GM23338 (cell line): ENCODE results near the gene PRODH2.

Experiments used
- CREB1 ChIP-seq: fragments of 250-450 bp; sonication (Bioruptor Pico); IDR thresholded peaks from 2 replicates; pipeline ENCODE4 v1.5.0; 2020; ENCODE audit warnings: low read depth, mild to moderate bottlenecking, moderate library complexity
- EZH2 ChIP-seq: fragments of 200-600 bp; sonication (generic); IDR thresholded peaks from one replicate; pipeline ENCODE4 v1.8.0; 2017; ENCODE audit warnings: antibody characterized with exemption, mild to moderate bottlenecking, low read depth; ENCODE audit not compliant: unreplicated experiment
- EZH2phosphoT487 ChIP-seq: fragments of 200-600 bp; sonication (generic); IDR thresholded peaks from one replicate; pipeline ENCODE4 v1.8.1; 2018; ENCODE audit warnings: antibody characterized with exemption; ENCODE audit not compliant: unreplicated experiment
- JUNB ChIP-seq: IDR thresholded peaks from one replicate; pipeline ENCODE4 v1.6.1; 2016; ENCODE audit warnings: antibody characterized with exemption; ENCODE audit not compliant: unreplicated experiment
- NANOG ChIP-seq: IDR thresholded peaks from 2 replicates; pipeline ENCODE4 v1.6.1; 2016; ENCODE audit warnings: antibody characterized with exemption, borderline replicate concordance
- POLR2AphosphoS5 ChIP-seq: IDR thresholded peaks from 2 replicates; pipeline ENCODE4 v1.6.1; 2016; ENCODE audit warnings: antibody characterized with exemption, low read depth
- ZNF331 ChIP-seq: fragments of 250-450 bp; sonication (Bioruptor Pico); IDR thresholded peaks from 2 replicates; pipeline ENCODE4 v1.5.0; 2020; ENCODE audit warnings: low read depth, mild to moderate bottlenecking, moderate library complexity
- TF ChIP-seq, protein P1 (sequence below), 2 experiments: fragments of 200-600 bp in 1 of 2; sonication (generic) in 1 of 2; conservative IDR thresholded peaks; 2 replicates each; pipeline versions ENCODE4 v1.5.1 to v1.6.1; 2016 to 2017; ENCODE audit warnings: antibody characterized with exemption in 2 of 2, low read depth in 2 of 2, mild to moderate bottlenecking in 2 of 2, moderate library complexity in 1 of 2
- TF ChIP-seq, protein P2 (sequence below): IDR thresholded peaks from one replicate; pipeline ENCODE4 v1.6.1; 2018; ENCODE audit warnings: antibody characterized with exemption; ENCODE audit not compliant: unreplicated experiment
- TF ChIP-seq, protein P3 (sequence below): fragments of 250-450 bp; sonication (Bioruptor Pico); IDR thresholded peaks from 2 replicates; pipeline ENCODE4 v1.5.0; 2020; ENCODE audit warnings: mild to moderate bottlenecking, moderate library complexity

DNA sequence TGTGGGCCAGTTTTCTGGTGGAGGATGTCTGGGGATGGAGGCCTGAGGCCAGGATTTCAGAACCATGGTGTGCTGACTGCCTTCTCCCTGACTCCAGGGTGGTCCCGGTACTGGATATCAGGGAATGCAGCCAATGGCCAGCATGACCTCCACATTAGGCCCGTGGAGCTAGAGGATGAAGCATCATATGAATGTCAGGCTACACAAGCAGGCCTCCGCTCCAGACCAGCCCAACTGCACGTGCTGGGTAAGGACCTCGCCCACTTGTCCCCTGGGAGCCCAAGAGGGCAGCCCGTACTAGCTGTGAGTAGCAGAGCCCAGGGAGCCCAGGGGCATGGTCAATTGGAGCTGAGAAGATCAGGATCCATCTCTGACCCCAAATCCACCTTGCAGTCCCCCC is 45.7 kb upstream of the PRODH2 start:
- TF ChIP-seq, protein P1, sequence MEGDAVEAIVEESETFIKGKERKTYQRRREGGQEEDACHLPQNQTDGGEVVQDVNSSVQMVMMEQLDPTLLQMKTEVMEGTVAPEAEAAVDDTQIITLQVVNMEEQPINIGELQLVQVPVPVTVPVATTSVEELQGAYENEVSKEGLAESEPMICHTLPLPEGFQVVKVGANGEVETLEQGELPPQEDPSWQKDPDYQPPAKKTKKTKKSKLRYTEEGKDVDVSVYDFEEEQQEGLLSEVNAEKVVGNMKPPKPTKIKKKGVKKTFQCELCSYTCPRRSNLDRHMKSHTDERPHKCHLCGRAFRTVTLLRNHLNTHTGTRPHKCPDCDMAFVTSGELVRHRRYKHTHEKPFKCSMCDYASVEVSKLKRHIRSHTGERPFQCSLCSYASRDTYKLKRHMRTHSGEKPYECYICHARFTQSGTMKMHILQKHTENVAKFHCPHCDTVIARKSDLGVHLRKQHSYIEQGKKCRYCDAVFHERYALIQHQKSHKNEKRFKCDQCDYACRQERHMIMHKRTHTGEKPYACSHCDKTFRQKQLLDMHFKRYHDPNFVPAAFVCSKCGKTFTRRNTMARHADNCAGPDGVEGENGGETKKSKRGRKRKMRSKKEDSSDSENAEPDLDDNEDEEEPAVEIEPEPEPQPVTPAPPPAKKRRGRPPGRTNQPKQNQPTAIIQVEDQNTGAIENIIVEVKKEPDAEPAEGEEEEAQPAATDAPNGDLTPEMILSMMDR (conservative IDR thresholded peaks at IDR 0.05; ENCODE audit: low read depth in 2 of 2): no peak
- TF ChIP-seq EZH2 (no peak), POLR2AphosphoS5 (no peak), CREB1 (CRISPR knock-in tag) (no peak), EZH2phosphoT487 (no peak), NANOG (no peak), ZNF331 (CRISPR knock-in tag) (no peak), JUNB (no peak)
- TF ChIP-seq, protein P2, sequence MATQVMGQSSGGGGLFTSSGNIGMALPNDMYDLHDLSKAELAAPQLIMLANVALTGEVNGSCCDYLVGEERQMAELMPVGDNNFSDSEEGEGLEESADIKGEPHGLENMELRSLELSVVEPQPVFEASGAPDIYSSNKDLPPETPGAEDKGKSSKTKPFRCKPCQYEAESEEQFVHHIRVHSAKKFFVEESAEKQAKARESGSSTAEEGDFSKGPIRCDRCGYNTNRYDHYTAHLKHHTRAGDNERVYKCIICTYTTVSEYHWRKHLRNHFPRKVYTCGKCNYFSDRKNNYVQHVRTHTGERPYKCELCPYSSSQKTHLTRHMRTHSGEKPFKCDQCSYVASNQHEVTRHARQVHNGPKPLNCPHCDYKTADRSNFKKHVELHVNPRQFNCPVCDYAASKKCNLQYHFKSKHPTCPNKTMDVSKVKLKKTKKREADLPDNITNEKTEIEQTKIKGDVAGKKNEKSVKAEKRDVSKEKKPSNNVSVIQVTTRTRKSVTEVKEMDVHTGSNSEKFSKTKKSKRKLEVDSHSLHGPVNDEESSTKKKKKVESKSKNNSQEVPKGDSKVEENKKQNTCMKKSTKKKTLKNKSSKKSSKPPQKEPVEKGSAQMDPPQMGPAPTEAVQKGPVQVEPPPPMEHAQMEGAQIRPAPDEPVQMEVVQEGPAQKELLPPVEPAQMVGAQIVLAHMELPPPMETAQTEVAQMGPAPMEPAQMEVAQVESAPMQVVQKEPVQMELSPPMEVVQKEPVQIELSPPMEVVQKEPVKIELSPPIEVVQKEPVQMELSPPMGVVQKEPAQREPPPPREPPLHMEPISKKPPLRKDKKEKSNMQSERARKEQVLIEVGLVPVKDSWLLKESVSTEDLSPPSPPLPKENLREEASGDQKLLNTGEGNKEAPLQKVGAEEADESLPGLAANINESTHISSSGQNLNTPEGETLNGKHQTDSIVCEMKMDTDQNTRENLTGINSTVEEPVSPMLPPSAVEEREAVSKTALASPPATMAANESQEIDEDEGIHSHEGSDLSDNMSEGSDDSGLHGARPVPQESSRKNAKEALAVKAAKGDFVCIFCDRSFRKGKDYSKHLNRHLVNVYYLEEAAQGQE: no peak
- TF ChIP-seq, protein P3, sequence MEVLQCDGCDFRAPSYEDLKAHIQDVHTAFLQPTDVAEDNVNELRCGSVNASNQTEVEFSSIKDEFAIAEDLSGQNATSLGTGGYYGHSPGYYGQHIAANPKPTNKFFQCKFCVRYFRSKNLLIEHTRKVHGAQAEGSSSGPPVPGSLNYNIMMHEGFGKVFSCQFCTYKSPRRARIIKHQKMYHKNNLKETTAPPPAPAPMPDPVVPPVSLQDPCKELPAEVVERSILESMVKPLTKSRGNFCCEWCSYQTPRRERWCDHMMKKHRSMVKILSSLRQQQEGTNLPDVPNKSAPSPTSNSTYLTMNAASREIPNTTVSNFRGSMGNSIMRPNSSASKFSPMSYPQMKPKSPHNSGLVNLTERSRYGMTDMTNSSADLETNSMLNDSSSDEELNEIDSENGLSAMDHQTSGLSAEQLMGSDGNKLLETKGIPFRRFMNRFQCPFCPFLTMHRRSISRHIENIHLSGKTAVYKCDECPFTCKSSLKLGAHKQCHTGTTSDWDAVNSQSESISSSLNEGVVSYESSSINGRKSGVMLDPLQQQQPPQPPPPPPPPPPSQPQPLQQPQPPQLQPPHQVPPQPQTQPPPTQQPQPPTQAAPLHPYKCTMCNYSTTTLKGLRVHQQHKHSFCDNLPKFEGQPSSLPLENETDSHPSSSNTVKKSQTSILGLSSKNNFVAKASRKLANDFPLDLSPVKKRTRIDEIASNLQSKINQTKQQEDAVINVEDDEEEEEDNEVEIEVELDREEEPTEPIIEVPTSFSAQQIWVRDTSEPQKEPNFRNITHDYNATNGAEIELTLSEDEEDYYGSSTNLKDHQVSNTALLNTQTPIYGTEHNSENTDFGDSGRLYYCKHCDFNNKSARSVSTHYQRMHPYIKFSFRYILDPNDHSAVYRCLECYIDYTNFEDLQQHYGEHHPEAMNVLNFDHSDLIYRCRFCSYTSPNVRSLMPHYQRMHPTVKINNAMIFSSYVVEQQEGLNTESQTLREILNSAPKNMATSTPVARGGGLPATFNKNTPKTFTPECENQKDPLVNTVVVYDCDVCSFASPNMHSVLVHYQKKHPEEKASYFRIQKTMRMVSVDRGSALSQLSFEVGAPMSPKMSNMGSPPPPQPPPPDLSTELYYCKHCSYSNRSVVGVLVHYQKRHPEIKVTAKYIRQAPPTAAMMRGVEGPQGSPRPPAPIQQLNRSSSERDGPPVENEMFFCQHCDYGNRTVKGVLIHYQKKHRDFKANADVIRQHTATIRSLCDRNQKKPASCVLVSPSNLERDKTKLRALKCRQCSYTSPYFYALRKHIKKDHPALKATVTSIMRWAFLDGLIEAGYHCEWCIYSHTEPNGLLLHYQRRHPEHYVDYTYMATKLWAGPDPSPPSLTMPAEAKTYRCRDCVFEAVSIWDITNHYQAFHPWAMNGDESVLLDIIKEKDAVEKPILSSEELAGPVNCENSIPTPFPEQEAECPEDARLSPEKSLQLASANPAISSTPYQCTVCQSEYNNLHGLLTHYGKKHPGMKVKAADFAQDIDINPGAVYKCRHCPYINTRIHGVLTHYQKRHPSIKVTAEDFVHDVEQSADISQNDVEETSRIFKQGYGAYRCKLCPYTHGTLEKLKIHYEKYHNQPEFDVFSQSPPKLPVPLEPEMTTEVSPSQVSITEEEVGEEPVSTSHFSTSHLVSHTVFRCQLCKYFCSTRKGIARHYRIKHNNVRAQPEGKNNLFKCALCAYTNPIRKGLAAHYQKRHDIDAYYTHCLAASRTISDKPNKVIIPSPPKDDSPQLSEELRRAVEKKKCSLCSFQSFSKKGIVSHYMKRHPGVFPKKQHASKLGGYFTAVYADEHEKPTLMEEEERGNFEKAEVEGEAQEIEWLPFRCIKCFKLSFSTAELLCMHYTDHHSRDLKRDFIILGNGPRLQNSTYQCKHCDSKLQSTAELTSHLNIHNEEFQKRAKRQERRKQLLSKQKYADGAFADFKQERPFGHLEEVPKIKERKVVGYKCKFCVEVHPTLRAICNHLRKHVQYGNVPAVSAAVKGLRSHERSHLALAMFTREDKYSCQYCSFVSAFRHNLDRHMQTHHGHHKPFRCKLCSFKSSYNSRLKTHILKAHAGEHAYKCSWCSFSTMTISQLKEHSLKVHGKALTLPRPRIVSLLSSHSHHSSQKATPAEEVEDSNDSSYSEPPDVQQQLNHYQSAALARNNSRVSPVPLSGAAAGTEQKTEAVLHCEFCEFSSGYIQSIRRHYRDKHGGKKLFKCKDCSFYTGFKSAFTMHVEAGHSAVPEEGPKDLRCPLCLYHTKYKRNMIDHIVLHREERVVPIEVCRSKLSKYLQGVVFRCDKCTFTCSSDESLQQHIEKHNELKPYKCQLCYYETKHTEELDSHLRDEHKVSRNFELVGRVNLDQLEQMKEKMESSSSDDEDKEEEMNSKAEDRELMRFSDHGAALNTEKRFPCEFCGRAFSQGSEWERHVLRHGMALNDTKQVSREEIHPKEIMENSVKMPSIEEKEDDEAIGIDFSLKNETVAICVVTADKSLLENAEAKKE: no peak
